Neuronal stem cell (in vitro differentiated cells): ENCODE results near the gene SULF2.

Source experiments
- DNase-seq: peaks from one replicate; pipeline ENCODE4 v3.0.0-alpha.2; 2013; ENCODE audit warnings: low spot score
- H2AFZ ChIP-seq: one replicate; pipeline ENCODE4 v1.6.1; 2013; ENCODE audit warnings: mild to moderate bottlenecking, low read length, inconsistent platforms
- H2AK5ac ChIP-seq: 2 replicates; pipeline ENCODE4 v1.6.1; 2013; ENCODE audit warnings: low read depth, mild to moderate bottlenecking, inconsistent platforms, low read length, moderate library complexity, mixed read lengths
- H2BK120ac ChIP-seq: 2 replicates; pipeline ENCODE4 v1.6.1; 2013; ENCODE audit warnings: low read depth, mild to moderate bottlenecking, inconsistent platforms, low read length, moderate library complexity, mixed read lengths
- H2BK12ac ChIP-seq: one replicate; pipeline ENCODE4 v1.6.1; 2013; ENCODE audit warnings: low read length, inconsistent platforms
- H2BK15ac ChIP-seq: 2 replicates; pipeline ENCODE4 v1.6.1; 2013; ENCODE audit warnings: mild to moderate bottlenecking, low read length, inconsistent platforms, mixed read lengths
- H2BK5ac ChIP-seq: one replicate; pipeline ENCODE4 v1.6.1; 2013; ENCODE audit warnings: inconsistent platforms, mild to moderate bottlenecking, low read length, moderate library complexity
- H3K14ac ChIP-seq: one replicate; pipeline ENCODE4 v1.6.1; 2013; ENCODE audit warnings: low read length, inconsistent platforms
- H3K18ac ChIP-seq: 2 replicates; pipeline ENCODE4 v1.6.1; 2013; ENCODE audit warnings: low read length, inconsistent platforms
- H3K23ac ChIP-seq: 2 replicates; pipeline ENCODE4 v1.6.1; 2013; ENCODE audit warnings: low read depth, mild to moderate bottlenecking, mixed read lengths, low read length, inconsistent platforms; ENCODE audit not compliant: poor library complexity
- H3K27ac ChIP-seq: replicated peaks from 3 replicates; pipeline ENCODE4 v1.5.1; 2013; ENCODE audit warnings: low read length, inconsistent platforms
- H3K27me3 ChIP-seq, 3 experiments: 2 replicates each; pipeline ENCODE4 v1.6.1; 2013; ENCODE audit warnings: low read length in 3 of 3, mild to moderate bottlenecking in 2 of 3, inconsistent platforms in 1 of 3, low read depth in 1 of 3, mixed read lengths in 1 of 3, moderate library complexity in 1 of 3; ENCODE audit not compliant: control insufficient read depth in 3 of 3, insufficient read depth in 3 of 3
- H3K36me3 ChIP-seq, 2 donors: replicated peaks in 1 of 2; 2 replicates each; pipeline ENCODE4 v1.6.1; 2013; ENCODE audit warnings: low read length in 2 of 2; ENCODE audit not compliant: control insufficient read depth in 2 of 2, insufficient read depth in 2 of 2
- H3K4ac ChIP-seq: 2 replicates; pipeline ENCODE4 v1.6.1; 2013; ENCODE audit warnings: inconsistent platforms, mild to moderate bottlenecking, low read length, moderate library complexity
- H3K4me1 ChIP-seq, 2 donors: 1 replicate in 1 of 2; 2 replicates in 1 of 2; pipeline ENCODE4 v1.6.1; 2013; ENCODE audit warnings: low read length in 2 of 2, low read depth in 1 of 2; ENCODE audit not compliant: control insufficient read depth in 2 of 2, insufficient read depth in 1 of 2
- H3K4me2 ChIP-seq: one replicate; pipeline ENCODE4 v1.6.1; 2013; ENCODE audit warnings: mild to moderate bottlenecking, low read length, inconsistent platforms; ENCODE audit not compliant: insufficient read depth, poor library complexity, severe bottlenecking
- H3K4me3 ChIP-seq, 2 donors: 2 replicates each; pipeline ENCODE4 v1.5.1; 2013; ENCODE audit warnings: low read length in 2 of 2, mild to moderate bottlenecking in 2 of 2, inconsistent platforms in 1 of 2, moderate library complexity in 1 of 2
- H3K79me1 ChIP-seq: one replicate; pipeline ENCODE4 v1.6.1; 2013; ENCODE audit warnings: low read depth, mild to moderate bottlenecking, inconsistent platforms, low read length, moderate library complexity
- H3K9ac ChIP-seq: one replicate; pipeline ENCODE4 v1.6.1; 2013; ENCODE audit warnings: mild to moderate bottlenecking, low read depth, low read length, inconsistent platforms; ENCODE audit not compliant: poor library complexity
- H3K9me3 ChIP-seq, 2 donors: replicated peaks in 1 of 2; 2 replicates each; pipeline versions ENCODE3 to v1.6.1; 2013; ENCODE audit warnings: low read length in 2 of 2, mild to moderate bottlenecking in 2 of 2, inconsistent platforms in 1 of 2, low read depth in 1 of 2, mixed read lengths in 1 of 2, moderate library complexity in 1 of 2; ENCODE audit not compliant: control insufficient read depth in 2 of 2, insufficient read depth in 1 of 2
- H4K8ac ChIP-seq: one replicate; pipeline ENCODE4 v1.6.1; 2013; ENCODE audit warnings: low read depth, mild to moderate bottlenecking, inconsistent platforms, low read length, moderate library complexity
- H4K91ac ChIP-seq: one replicate; pipeline ENCODE4 v1.6.1; 2013; ENCODE audit warnings: low read length, low read depth, mild to moderate bottlenecking, inconsistent platforms; ENCODE audit not compliant: poor library complexity
- WGBS, 2 donors: extraction: QIAGEN DNeasy Blood & Tissue Kit; methylation state at CpG; one replicate each; pipeline ENCODE4 v1.1.7; 2013; ENCODE audit warnings: missing lambda C conversion rate in 2 of 2, mixed read lengths in 1 of 2; ENCODE audit not compliant: insufficient read length in 2 of 2, insufficient replicate concordance in 1 of 2; ENCODE audit errors: extremely low coverage in 2 of 2; 5-methylcytosine and 5-hydroxymethylcytosine counted together

The SULF2 gene

GRCh38 chr20:47618479-47618878 is 166.8 kb downstream of the SULF2 start:
- no peak overlapping the region for H4K91ac ChIP-seq
- no peak overlapping the region for H3K9ac ChIP-seq
- no peak overlapping the region for H2BK15ac ChIP-seq
- H3K4ac ChIP-seq = no peak overlapping the region
- no peak overlapping the region for H2BK12ac ChIP-seq
- H3K18ac ChIP-seq = no peak overlapping the region
- H2BK5ac ChIP-seq = no peak overlapping the region
- peaks cover 0 to 16% of the 10 kb centered on the region in 2 donors for H3K36me3 ChIP-seq
- no peak overlapping the region for H3K4me3 ChIP-seq
- H2AFZ ChIP-seq = no peak overlapping the region
- no peak overlapping the region for H3K23ac ChIP-seq
- no peak overlapping the region for H3K4me2 ChIP-seq
- WGBS, 2 donors = no CpG with 5 or more reads among the region's 6 CpGs
- no peak overlapping the region for H2BK120ac ChIP-seq
- no peak overlapping the region for H4K8ac ChIP-seq
- H3K4me1 ChIP-seq = peaks cover 0 to 4% of the 10 kb centered on the region in 2 donors
- H3K27ac ChIP-seq = no peak overlapping the region
- DNase-seq = no peak
- no peak overlapping the region for H2AK5ac ChIP-seq
- no peaks in the 10 kb centered on the region for H3K27me3 ChIP-seq
- H3K14ac ChIP-seq = no peak overlapping the region
- H3K9me3 ChIP-seq = no peaks in the 10 kb centered on the region
- no peaks in the 10 kb centered on the region for H3K79me1 ChIP-seq

GRCh38 chr20:47614703-47615309 is 170.5 kb downstream of the SULF2 start:
- H2BK5ac ChIP-seq = no peak overlapping the region
- peaks cover 3% of the 10 kb centered on the region for H3K79me1 ChIP-seq
- no peak overlapping the region for H2BK120ac ChIP-seq
- H4K8ac ChIP-seq = no peak overlapping the region
- H3K27ac ChIP-seq = no peak overlapping the region
- no peak overlapping the region for H3K18ac ChIP-seq
- no peaks in the 10 kb centered on the region for H3K36me3 ChIP-seq
- H3K4me1 ChIP-seq = no peaks in the 10 kb centered on the region
- no peak overlapping the region for H3K9ac ChIP-seq
- H3K9me3 ChIP-seq = no peaks in the 10 kb centered on the region
- H3K4ac ChIP-seq = no peak overlapping the region
- H3K4me2 ChIP-seq = no peak overlapping the region
- H3K23ac ChIP-seq = no peak overlapping the region
- no peak overlapping the region for H3K4me3 ChIP-seq
- no peak for DNase-seq
- no peaks in the 10 kb centered on the region for H3K27me3 ChIP-seq
- H4K91ac ChIP-seq = no peak overlapping the region
- no peak overlapping the region for H2BK12ac ChIP-seq
- no CpG with 5 or more reads among the region's 2 CpGs for WGBS, 2 donors
- no peak overlapping the region for H2AFZ ChIP-seq
- no peak overlapping the region for H2BK15ac ChIP-seq
- no peak overlapping the region for H2AK5ac ChIP-seq
- no peak overlapping the region for H3K14ac ChIP-seq

DNA sequence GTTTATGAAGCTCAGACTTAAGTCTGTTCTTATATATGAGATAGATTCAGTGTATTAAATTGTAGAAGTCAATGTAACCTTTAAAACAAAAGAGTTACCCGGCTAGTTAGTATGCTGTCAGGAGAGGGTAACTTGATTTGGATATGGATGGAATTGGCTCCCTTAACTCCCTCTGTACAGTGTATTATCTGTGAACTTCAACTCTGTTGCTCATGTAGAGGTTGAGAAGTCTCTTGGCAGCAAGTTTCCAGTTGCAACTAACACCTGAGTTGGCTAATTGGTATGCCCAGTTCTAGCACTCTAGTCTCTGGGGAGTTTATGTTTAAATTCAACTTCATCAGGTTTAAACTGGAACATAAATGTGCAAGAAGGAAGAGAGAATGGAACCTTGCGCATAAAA is 172.6 kb downstream of the SULF2 start:
- Histone ChIP-seq H2AK5ac (no peak overlapping the region), H3K14ac (no peak overlapping the region), H3K4ac (no peak overlapping the region), H3K4me2 (no peak overlapping the region), H3K18ac (no peak overlapping the region), H2BK12ac (no peak overlapping the region), H3K4me1 (no peaks in the 10 kb centered on the region), H2BK5ac (no peak overlapping the region), H2BK15ac (no peak overlapping the region), H2BK120ac (no peak overlapping the region), H3K23ac (no peak overlapping the region), H3K36me3 (no peaks in the 10 kb centered on the region), H3K27ac (no peak overlapping the region), H4K8ac (no peak overlapping the region), H2AFZ (no peak overlapping the region), H3K79me1 (peaks cover 3% of the 10 kb centered on the region), H3K9me3 (no peaks in the 10 kb centered on the region), H4K91ac (no peak overlapping the region), H3K9ac (no peak overlapping the region), H3K27me3 (no peaks in the 10 kb centered on the region), H3K4me3 (no peak overlapping the region)
- DNase-seq = no peak
- no CpG with 5 or more reads among the region's 2 CpGs for WGBS, 2 donors

DNA sequence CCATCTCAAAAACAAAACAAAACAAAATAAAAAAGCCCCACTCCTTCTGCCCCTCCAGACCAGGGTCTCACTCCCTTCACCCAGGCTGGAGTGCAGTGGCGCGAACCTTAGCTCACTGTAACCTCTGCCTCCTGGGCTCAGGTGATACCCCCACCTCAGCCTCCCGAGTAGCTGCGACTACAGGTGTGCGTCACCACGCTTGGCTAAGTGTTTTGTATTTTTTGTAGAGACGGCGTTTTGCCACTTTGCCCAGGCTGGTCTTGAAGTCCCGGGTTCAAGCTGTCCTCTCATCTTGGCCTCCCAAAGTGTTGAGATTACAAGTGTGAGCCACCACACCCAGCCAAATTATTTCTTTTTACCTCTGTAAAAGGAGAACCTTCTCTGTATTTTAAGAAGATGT is 173.5 kb downstream of the SULF2 start:
- H3K79me1 ChIP-seq = peaks cover 3% of the 10 kb centered on the region
- H3K9me3 ChIP-seq = no peaks in the 10 kb centered on the region
- H2BK15ac ChIP-seq = no peak overlapping the region
- no peak overlapping the region for H3K14ac ChIP-seq
- no peak overlapping the region for H3K9ac ChIP-seq
- no peaks in the 10 kb centered on the region for H3K4me1 ChIP-seq
- no peak overlapping the region for H3K23ac ChIP-seq
- no peak overlapping the region for H3K4me3 ChIP-seq
- no CpG with 5 or more reads among the region's 9 CpGs for WGBS, 2 donors
- no peak overlapping the region for H3K27ac ChIP-seq
- no peaks in the 10 kb centered on the region for H3K27me3 ChIP-seq
- no peak overlapping the region for H4K91ac ChIP-seq
- H3K18ac ChIP-seq = no peak overlapping the region
- no peak overlapping the region for H2BK5ac ChIP-seq
- H2AK5ac ChIP-seq = no peak overlapping the region
- no peak overlapping the region for H3K4me2 ChIP-seq
- H2AFZ ChIP-seq = no peak overlapping the region
- no peak overlapping the region for H4K8ac ChIP-seq
- H3K36me3 ChIP-seq = no peaks in the 10 kb centered on the region
- no peak overlapping the region for H2BK12ac ChIP-seq
- H2BK120ac ChIP-seq = no peak overlapping the region
- DNase-seq = no peak
- H3K4ac ChIP-seq = no peak overlapping the region
